ENCODE measurements around the gene NNAT. TPM values are rescaled to one million over a fixed set of nuclear protein-coding genes. Genes with fewer than 3 reads are reported as not detected.
"Not testable (repeated sequence)": the region's sequence is repeated elsewhere in the genome, so short reads cannot be mapped to it uniquely, and the experiment has no call there.

NNAT gene
- total RNA-seq, 2 experiments from 2014 or later = 0.50 to 0.91 TPM

- H3K36me3 Mint-ChIP-seq (ENCODE audit: low read depth) = no peaks in the 10 kb centered on the region
- CTCF ChIA-PET = no interaction called here
- H3K4me3 Mint-ChIP-seq = no peak overlapping the region
Measured at GRCh38 chr20:37540001-37540400, 19.0 kb downstream of the NNAT start.

DNA sequence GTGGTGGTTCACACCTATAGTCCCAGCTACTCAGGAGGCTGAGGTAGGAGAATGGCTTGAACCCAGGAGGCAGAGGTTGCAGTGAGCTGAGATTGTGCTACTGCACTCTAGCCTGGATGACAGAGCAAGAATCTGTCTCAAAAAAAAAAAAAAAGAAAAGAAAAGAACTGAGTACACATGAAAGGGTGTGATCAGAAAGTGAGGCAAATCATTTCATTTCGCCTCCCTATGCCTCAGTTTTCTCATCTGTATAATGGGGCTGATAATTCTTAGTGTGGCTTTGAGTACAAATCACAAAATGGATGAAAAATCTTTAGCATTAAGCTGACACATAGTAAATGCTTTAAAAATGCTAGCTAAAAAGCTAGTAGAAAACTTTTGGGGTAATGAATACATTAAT is 19.8 kb downstream of the NNAT start:
- H3K27ac Mint-ChIP-seq; H3K4me3 Mint-ChIP-seq; H3K36me3 Mint-ChIP-seq (ENCODE audit: low read depth); intact Hi-C loops (cut with micrococcal nuclease); H3K4me1 Mint-ChIP-seq (ENCODE audit: low read depth); H3K27me3 Mint-ChIP-seq (ENCODE audit: low read depth); H3K9me3 Mint-ChIP-seq; DNase-seq: not testable (repeated sequence)
- CTCF ChIA-PET = interaction anchor here (0.6 kb wide), 1 partner anchor 495 kb away, joined by 3 read pairs; no protein-coding TSS in a partner anchor

More at GRCh38 chr20:37540001-37540400, 19.0 kb downstream of the NNAT start:
- H3K9me3 Mint-ChIP-seq = no peaks in the 10 kb centered on the region
- no peaks in the 10 kb centered on the region for H3K27me3 Mint-ChIP-seq (ENCODE audit: low read depth)
- H3K27ac Mint-ChIP-seq = no peak overlapping the region
- DNase-seq = no peak
- H3K4me1 Mint-ChIP-seq (ENCODE audit: low read depth) = no peaks in the 10 kb centered on the region
- intact Hi-C loops (cut with micrococcal nuclease) = no loop called here

DNA sequence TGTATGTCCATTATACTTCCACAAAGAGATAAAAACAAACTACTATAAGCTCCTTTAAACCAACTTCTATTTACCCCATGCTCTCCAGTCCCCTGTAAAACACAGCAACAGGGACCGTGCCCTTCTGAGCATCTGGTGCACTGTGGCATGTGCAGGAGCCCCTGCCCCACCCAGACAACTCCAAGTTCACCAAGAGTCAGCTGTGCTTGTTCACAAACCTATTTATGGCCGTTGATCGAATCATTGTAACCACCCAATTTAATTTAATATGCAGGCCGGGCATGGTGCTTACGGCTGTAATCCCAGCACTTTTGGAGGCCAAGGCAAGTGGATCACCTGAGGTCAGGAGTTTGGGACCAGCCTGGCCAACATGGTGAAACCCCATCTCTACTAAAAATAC is 20.3 kb downstream of the NNAT start:
- no peaks in the 10 kb centered on the region for H3K9me3 Mint-ChIP-seq
- H3K36me3 Mint-ChIP-seq (ENCODE audit: low read depth) = no peaks in the 10 kb centered on the region
- H3K4me1 Mint-ChIP-seq (ENCODE audit: low read depth) = no peaks in the 10 kb centered on the region
- no peak overlapping the region for H3K4me3 Mint-ChIP-seq
- intact Hi-C loops (cut with micrococcal nuclease) = no loop called here
- CTCF ChIA-PET = no interaction called here
- no peak for DNase-seq
- no peak overlapping the region for H3K27ac Mint-ChIP-seq
- no peaks in the 10 kb centered on the region for H3K27me3 Mint-ChIP-seq (ENCODE audit: low read depth)

GRCh38 chr20:37542281-37542680 is 21.2 kb downstream of the NNAT start:
- H3K4me3 Mint-ChIP-seq = no peak overlapping the region
- H3K27me3 Mint-ChIP-seq (ENCODE audit: low read depth) = no peaks in the 10 kb centered on the region
- CTCF ChIA-PET = no interaction called here
- H3K36me3 Mint-ChIP-seq (ENCODE audit: low read depth) = no peaks in the 10 kb centered on the region
- no peaks in the 10 kb centered on the region for H3K9me3 Mint-ChIP-seq
- intact Hi-C loops (cut with micrococcal nuclease) = no loop called here
- DNase-seq = no peak
- H3K27ac Mint-ChIP-seq = no peak overlapping the region
- H3K4me1 Mint-ChIP-seq (ENCODE audit: low read depth) = no peaks in the 10 kb centered on the region

GRCh38 chr20:37543828-37544227 is 22.8 kb downstream of the NNAT start:
- no peak overlapping the region for H3K27ac Mint-ChIP-seq
- no peaks in the 10 kb centered on the region for H3K36me3 Mint-ChIP-seq (ENCODE audit: low read depth)
- CTCF ChIA-PET = no interaction called here
- DNase-seq = no peak
- intact Hi-C loops (cut with micrococcal nuclease) = no loop called here
- no peaks in the 10 kb centered on the region for H3K9me3 Mint-ChIP-seq
- no peaks in the 10 kb centered on the region for H3K4me1 Mint-ChIP-seq (ENCODE audit: low read depth)
- H3K27me3 Mint-ChIP-seq (ENCODE audit: low read depth) = no peaks in the 10 kb centered on the region
- no peak overlapping the region for H3K4me3 Mint-ChIP-seq

GRCh38 chr20:37544386-37544785 is 23.3 kb downstream of the NNAT start:
- intact Hi-C loops (cut with micrococcal nuclease) = no loop called here
- no peaks in the 10 kb centered on the region for H3K27me3 Mint-ChIP-seq (ENCODE audit: low read depth)
- CTCF ChIA-PET = interaction anchor here (0.6 to 0.7 kb wide), 2 partner anchors 19 to 274 kb away, joined by 3 read pairs; no protein-coding TSS in a partner anchor
- no peaks in the 10 kb centered on the region for H3K36me3 Mint-ChIP-seq (ENCODE audit: low read depth)
- no peak for DNase-seq
- no peak overlapping the region for H3K4me3 Mint-ChIP-seq
- no peaks in the 10 kb centered on the region for H3K9me3 Mint-ChIP-seq
- H3K27ac Mint-ChIP-seq = no peak overlapping the region
- no peaks in the 10 kb centered on the region for H3K4me1 Mint-ChIP-seq (ENCODE audit: low read depth)

DNA sequence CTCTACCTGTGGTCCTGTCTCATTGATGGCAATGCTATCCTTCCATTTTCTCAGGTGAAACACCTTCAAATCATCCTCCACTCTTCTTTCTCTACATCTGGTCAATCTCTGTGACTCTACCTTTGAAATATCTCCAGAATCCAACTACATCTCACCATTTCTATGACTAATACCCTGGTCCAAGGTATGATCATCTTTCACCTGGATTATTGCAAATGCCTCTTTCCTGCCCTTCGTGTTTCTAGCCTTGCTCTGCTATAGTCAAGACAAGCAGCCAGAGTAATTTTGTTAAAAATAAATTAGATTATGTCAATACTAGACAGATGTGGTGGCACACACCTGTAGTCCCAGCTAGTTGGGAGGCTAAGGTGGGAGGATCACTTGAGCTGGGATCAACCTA is 24.5 kb downstream of the NNAT start:
- Mint-ChIP-seq H3K9me3 (no peaks in the 10 kb centered on the region), H3K27ac (no peak overlapping the region), H3K4me3 (no peak overlapping the region), H3K36me3 (ENCODE audit: low read depth) (no peaks in the 10 kb centered on the region), H3K4me1 (ENCODE audit: low read depth) (no peaks in the 10 kb centered on the region), H3K27me3 (ENCODE audit: low read depth) (no peaks in the 10 kb centered on the region)
- no peak for DNase-seq
- CTCF ChIA-PET = no interaction called here
- intact Hi-C loops (cut with micrococcal nuclease) = no loop called here

GRCh38 chr20:37547912-37548311 is 26.9 kb downstream of the NNAT start:
- CTCF ChIA-PET = no interaction called here
- H3K4me3 Mint-ChIP-seq = no peak overlapping the region
- no peaks in the 10 kb centered on the region for H3K9me3 Mint-ChIP-seq
- DNase-seq = no peak
- peaks cover 4% of the 10 kb centered on the region for H3K4me1 Mint-ChIP-seq (ENCODE audit: low read depth)
- no peaks in the 10 kb centered on the region for H3K27me3 Mint-ChIP-seq (ENCODE audit: low read depth)
- no peaks in the 10 kb centered on the region for H3K36me3 Mint-ChIP-seq (ENCODE audit: low read depth)
- intact Hi-C loops (cut with micrococcal nuclease) = no loop called here
- no peak overlapping the region for H3K27ac Mint-ChIP-seq

DNA sequence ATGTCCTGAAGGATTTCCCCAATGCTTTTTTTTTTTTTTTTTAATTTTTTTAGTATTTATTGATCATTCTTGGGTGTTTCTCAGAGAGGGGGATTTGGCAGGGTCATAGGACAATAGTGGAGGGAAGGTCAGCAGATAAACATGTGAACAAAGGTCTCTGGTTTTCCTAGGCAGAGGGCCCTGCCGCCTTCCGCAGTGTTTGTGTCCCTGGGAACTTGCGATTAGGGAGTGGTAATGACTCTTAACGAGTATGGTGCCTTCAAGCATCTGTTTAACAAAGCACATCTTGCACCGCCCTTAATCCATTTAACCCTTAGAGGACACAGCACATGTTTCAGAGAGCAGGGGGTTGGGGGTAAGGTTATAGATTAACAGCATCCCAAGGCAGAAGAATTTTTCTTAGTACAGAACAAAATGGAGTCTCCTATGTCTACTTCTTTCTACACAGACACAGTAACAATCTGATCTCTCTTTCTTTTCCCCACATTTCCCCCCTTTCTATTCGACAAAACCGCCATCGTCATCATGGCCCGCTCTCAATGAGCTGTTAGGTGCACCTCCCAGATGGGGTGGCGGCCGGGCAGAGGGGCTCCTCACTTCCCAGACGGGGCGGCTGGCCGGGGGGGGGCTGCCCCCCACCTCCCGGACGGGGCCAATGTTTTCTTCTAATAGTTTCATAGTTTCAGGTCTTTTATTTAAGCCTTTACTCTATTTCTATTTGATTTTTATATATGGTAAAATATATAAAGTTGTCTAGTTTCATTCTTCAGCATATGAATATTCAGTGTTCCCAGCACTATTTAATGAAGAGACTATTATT is 29.3 kb downstream of the NNAT start:
- CTCF ChIA-PET; H3K27ac Mint-ChIP-seq; H3K36me3 Mint-ChIP-seq (ENCODE audit: low read depth); H3K4me3 Mint-ChIP-seq; H3K4me1 Mint-ChIP-seq (ENCODE audit: low read depth); intact Hi-C loops (cut with micrococcal nuclease); DNase-seq; H3K9me3 Mint-ChIP-seq; H3K27me3 Mint-ChIP-seq (ENCODE audit: low read depth): not testable (repeated sequence)

GRCh38 chr20:37551660-37552059 is 30.6 kb downstream of the NNAT start:
- H3K36me3 Mint-ChIP-seq (ENCODE audit: low read depth); H3K27me3 Mint-ChIP-seq (ENCODE audit: low read depth); H3K4me3 Mint-ChIP-seq; intact Hi-C loops (cut with micrococcal nuclease); H3K4me1 Mint-ChIP-seq (ENCODE audit: low read depth); DNase-seq; CTCF ChIA-PET; H3K9me3 Mint-ChIP-seq; H3K27ac Mint-ChIP-seq: not testable (repeated sequence)

DNA sequence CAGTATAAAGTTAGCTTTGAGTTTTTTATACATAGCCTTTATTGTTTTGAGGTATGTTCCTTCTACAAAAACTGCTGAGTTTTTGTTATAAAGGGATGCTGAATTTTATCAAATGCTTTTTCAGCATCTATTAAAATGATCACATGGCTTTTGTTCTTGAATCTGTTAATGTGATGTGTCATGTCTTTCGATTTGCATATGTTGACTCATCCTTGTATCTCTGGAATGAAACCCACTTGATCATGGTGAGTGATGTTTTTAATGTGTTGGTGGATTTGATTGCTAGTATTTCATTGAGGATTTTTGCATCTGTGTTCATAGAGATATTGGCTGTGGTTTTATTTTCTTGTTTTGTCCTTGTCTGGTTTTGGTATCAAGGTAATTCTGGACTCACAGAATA is 31.4 kb downstream of the NNAT start:
- no peak overlapping the region for H3K4me3 Mint-ChIP-seq
- CTCF ChIA-PET = no interaction called here
- H3K27me3 Mint-ChIP-seq (ENCODE audit: low read depth) = peaks cover 4% of the 10 kb centered on the region
- H3K4me1 Mint-ChIP-seq (ENCODE audit: low read depth) = peaks cover 4% of the 10 kb centered on the region
- intact Hi-C loops (cut with micrococcal nuclease) = no loop called here
- no peaks in the 10 kb centered on the region for H3K36me3 Mint-ChIP-seq (ENCODE audit: low read depth)
- no peak for DNase-seq
- no peak overlapping the region for H3K27ac Mint-ChIP-seq
- no peaks in the 10 kb centered on the region for H3K9me3 Mint-ChIP-seq

DNA sequence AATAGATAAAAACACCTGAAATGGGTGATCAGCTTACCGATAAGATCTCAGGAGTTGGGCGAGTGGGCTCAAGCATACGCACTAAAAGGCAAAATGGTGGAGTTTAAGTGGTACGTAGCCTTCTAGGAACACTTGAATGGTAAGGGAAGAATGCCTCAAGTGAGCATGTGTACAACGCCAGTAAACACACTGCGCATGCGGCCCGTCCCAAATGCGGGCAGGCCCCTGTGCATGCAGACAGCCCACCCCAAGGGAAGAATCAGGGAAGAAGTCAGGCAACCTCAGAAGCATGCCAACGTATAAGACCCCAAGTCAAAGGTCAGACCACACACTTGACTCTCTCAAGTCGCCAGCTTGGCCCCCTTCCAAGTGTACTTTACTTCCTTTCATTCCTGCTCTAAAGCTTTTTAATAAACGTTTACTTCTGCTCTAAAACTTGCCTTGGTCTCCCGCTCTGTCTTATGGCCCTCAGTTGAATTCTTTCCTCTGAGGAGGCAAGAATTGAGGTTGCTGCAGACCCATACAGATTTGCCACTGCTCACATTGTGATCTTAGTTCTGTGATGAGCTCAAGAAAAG is 33.8 kb downstream of the NNAT start:
- H3K27ac Mint-ChIP-seq; intact Hi-C loops (cut with micrococcal nuclease); H3K4me1 Mint-ChIP-seq (ENCODE audit: low read depth); H3K9me3 Mint-ChIP-seq; DNase-seq; H3K27me3 Mint-ChIP-seq (ENCODE audit: low read depth); H3K36me3 Mint-ChIP-seq (ENCODE audit: low read depth); H3K4me3 Mint-ChIP-seq: not testable (repeated sequence)
- CTCF ChIA-PET = interaction anchor here (0.6 kb wide), 1 partner anchor 249 kb away, joined by 5 read pairs; no protein-coding TSS in a partner anchor

DNA sequence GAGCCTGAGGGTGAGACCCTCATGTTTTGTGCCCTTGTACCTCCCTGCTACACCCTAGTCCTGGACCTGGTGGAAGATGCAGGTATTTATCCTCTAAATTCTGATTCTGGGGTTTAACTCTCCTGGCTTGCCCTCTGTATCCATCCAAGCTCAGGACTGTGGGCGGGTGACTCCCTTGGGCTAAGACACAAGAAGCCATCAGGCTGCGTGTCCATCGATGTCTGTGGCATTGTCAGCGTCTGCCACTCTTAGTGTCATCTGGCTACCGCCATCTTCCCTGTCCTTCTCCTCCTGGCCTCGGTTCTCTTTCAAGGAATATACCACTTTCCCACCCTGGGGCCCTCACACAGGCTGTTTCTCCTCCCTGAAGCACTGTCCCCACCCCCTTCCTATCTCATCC is 35.5 kb downstream of the NNAT start:
- Mint-ChIP-seq H3K27me3 (ENCODE audit: low read depth) (peaks cover 7% of the 10 kb centered on the region), H3K9me3 (no peaks in the 10 kb centered on the region), H3K36me3 (ENCODE audit: low read depth) (no peaks in the 10 kb centered on the region), H3K4me3 (no peak overlapping the region), H3K4me1 (ENCODE audit: low read depth) (peaks cover 4% of the 10 kb centered on the region), H3K27ac (no peak overlapping the region)
- intact Hi-C loops (cut with micrococcal nuclease) = no loop called here
- DNase-seq = no peak
- CTCF ChIA-PET = no interaction called here
